Adipose tissue (tissue), 3 donors: ENCODE data around the gene DNAAF2. TPM values are rescaled to one million over a fixed set of nuclear protein-coding genes. Genes with fewer than 3 reads are reported as not detected.
A peak's percentile ranks its signal among the peaks of the same experiment; 100 is the strongest.
"Not testable (repeated sequence)": the region's sequence is repeated elsewhere in the genome, so short reads cannot be mapped to it uniquely, and the experiment has no call there.

Source experiments
- H3K27ac ChIP-seq: one replicate; pipeline ENCODE4 v1.5.1; 2013; ENCODE audit warnings: low read depth, low read length
- WGBS, 3 donors: extraction: QIAGEN DNeasy Blood & Tissue Kit; methylation state at CpG; one replicate each; pipeline ENCODE4 v1.1.7; 2013; 5-methylcytosine and 5-hydroxymethylcytosine counted together
- polyA plus RNA-seq, 3 donors: library from polyadenylated mRNA; stranded (reverse); fragments of 200-250 nt; gene quantifications; one replicate each; pipeline ENCODE4 v1.2.3, GENCODE V29; 2013
- donor health status: healthy with polysubstance abuse.
- donor health status: Bipolar disorder and iron deficiency.
- donor health status: healthy.

The DNAAF2 gene
- polyA plus RNA-seq, 3 donors: 4.3 to 7.0 (median 6.3) TPM

DNA sequence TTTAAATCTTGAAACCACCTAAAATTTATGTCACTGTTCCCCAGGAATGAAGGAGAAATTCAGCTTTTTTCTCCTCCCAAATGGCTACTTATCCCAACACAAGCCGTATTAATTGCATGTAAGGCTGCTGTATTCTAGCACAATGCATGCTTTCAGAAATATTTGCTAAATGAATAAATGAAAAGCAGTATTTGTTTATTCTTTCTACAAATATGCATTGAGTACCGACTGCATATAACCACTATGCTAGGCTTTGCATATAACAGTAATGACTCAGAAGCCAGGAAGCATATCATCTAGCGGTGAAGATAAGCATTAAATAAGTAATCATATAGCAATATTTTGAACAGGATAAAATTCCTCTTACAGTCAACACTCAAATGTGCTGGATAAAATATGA, 42.0 kb downstream of the DNAAF2 start:
- H3K27ac ChIP-seq: no peak overlapping the region
- 81 to 92% (median 88%) methylated on average over 3 of the region's 3 CpGs for WGBS, 3 donors

GRCh38 chr14:49589387-49589786, 45.7 kb downstream of the DNAAF2 start:
- WGBS, 3 donors: 91 to 95% (median 94%) methylated on average over 3 of the region's 3 CpGs
- H3K27ac ChIP-seq: no peak overlapping the region

DNA sequence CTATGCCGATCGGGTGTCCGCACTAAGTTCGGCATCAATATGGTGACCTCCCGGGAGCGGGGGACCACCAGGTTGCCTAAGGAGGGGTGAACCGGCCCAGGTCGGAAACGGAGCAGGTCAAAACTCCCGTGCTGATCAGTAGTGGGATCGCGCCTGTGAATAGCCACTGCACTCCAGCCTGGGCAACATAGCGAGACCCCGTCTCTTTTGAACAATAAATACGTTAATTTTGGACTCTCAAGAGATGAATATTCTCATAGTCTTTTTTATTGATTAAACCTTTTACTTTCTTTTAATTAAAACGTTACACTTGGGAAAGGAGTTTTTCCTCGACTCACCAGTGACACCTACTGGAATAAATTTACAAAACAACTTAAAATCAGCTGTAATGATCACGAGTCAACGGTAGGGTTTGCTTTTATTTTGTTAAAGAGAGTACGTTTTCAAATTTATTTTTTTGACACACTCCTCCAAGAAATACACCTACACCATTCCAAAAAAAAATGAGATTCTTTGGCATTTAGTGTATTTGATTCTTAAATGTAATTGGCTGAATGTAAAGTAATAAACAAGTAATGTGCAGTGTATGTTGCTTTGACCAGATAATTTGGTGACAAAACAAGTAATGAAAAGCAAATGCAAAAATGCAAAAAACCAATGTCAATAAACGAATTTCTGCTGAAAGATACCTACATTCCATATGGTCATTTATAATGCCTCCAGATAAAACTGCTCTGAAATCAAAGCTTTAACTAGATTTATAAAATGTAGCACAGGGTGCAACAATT, 48.2 kb downstream of the DNAAF2 start:
- no peak overlapping the region for H3K27ac ChIP-seq
- whole genome bisulfite sequencing, 3 donors: 1 to 4% (median 1%) methylated on average over 11 of the region's 21 CpGs

- H3K27ac ChIP-seq: peak within 1 kb of the TSS; percentile 28
- 0% methylated on average over 54 of the region's 55 CpGs for WGBS, 3 donors
Observed at GRCh38 chr14:49585803-49586672, 49.0 kb downstream of the DNAAF2 start, which contains the start of gene RPS29. TSS of gene RPS29 (minus strand) at chr14:49586380. CDS start at chr14:49586346, 34 bp downstream.

- H3K27ac ChIP-seq: not testable (repeated sequence)
- 11 to 19% (median 13%) methylated on average over 32 of the region's 32 CpGs for WGBS, 3 donors
Observed at GRCh38 chr14:49584981-49585640, 49.9 kb downstream of the DNAAF2 start.

DNA sequence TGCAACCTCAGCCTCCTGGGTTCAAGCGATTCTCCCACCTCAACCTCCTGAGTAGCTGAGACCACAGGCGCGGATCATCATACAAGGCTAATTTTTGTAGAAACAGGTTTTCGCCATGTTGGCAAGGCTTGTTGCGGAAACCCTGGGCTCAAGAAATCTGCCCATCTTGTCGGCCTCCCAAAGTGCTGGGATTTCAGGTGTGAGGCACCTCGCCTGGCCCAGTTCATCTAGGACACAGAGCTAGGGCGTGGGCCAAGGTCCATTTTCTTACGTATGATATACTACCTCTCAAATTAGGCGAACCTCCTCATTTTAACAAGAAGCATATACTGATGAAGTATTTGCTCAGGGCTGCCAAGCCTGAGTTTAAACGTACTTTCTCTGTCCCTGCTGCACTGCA, 51.0 kb downstream of the DNAAF2 start:
- WGBS, 3 donors: 87 to 90% (median 88%) methylated on average over 11 of the region's 11 CpGs

GRCh38 chr14:49583629-49584028, 51.4 kb downstream of the DNAAF2 start:
- WGBS, 3 donors: 78 to 90% (median 89%) methylated on average over 6 of the region's 6 CpGs

More for the DNA sequence above, 51.0 kb downstream of the DNAAF2 start:
- H3K27ac ChIP-seq: no peak overlapping the region

GRCh38 chr14:49582113-49582977, 52.7 kb downstream of the DNAAF2 start:
- WGBS, 3 donors: 93 to 95% (median 95%) methylated on average over 4 of the region's 4 CpGs
- H3K27ac ChIP-seq: no peak overlapping the region

More at GRCh38 chr14:49583629-49584028, 51.4 kb downstream of the DNAAF2 start:
- H3K27ac ChIP-seq: no peak overlapping the region

- no peak overlapping the region for H3K27ac ChIP-seq
- WGBS, 3 donors: 76 to 95% (median 81%) methylated on average over 9 of the region's 9 CpGs
Observed at GRCh38 chr14:49581209-49582112, 53.6 kb downstream of the DNAAF2 start.

DNA sequence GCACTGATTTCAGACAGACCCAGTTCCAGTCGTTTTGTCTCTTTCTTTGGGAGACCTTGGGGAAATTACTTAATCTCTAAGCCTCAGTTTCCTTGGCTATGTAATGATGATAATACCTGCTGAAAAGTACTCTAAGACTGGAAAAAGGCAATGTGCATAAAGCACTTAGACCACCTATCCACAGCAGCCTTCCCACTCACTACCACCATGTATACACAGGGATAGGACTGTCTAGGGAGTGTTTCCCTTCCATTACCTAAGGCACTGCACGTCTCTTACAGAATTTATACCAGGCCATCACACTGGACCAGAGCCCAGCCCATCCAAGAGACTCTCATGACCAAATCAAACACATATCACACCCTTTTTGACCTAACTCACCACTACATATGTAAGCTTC, 55.2 kb downstream of the DNAAF2 start:
- no peak overlapping the region for H3K27ac ChIP-seq
- 80 to 86% (median 85%) methylated on average over 2 of the region's 2 CpGs for WGBS, 3 donors

DNA sequence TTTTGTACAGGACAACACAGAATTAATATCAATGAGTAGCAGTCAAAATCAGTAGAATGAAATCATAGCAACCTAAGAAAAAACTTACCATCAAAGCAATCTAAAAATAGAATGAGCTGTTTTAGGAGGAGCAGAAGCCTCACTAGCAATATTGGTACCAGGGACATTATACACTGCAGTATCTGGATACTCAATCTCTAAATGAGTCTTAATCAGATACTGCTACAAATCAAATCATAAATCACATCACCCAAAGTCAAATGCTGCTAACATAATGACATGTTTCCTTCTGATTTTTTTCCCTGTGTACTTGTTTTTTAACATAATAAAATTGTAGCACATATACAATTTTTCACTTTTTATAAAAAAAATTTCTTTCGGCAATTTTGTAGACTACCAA, 56.9 kb downstream of the DNAAF2 start:
- no peak overlapping the region for H3K27ac ChIP-seq
- WGBS, 3 donors: 100% methylated on average over 1 of the region's 1 CpG

Other genes with a start within 250 kb of the DNAAF2 start
- gene RPS29, start 48.9 kb downstream of the DNAAF2 start, polyA plus RNA-seq: 1,000 to 10,000 TPM; 3,167 to 5,182 (median 4,295) TPM
- gene LRR1, start 36.3 kb downstream of the DNAAF2 start, polyA plus RNA-seq: 1 to 10 TPM; 2.6 to 8.5 (median 4.0) TPM
- gene RPL36AL, start 14.6 kb downstream of the DNAAF2 start, polyA plus RNA-seq: 100 to 1,000 TPM; 367 to 486 (median 378) TPM
- 10 to 100 TPM; 13.5 to 21.3 (median 15.4) TPM for gene MGAT2, start 14.4 kb downstream of the DNAAF2 start, polyA plus RNA-seq
- gene POLE2, start 53.0 kb upstream of the DNAAF2 start, polyA plus RNA-seq: 1 to 10 TPM in 2 of 3 donors, under 1 TPM in 1; 0.90 to 3.3 (median 1.4) TPM
- 1 to 10 TPM; 1.2 to 3.8 (median 2.6) TPM for gene KLHDC1, start 57.9 kb upstream of the DNAAF2 start, polyA plus RNA-seq
- gene KLHDC2, start 132.9 kb upstream of the DNAAF2 start, polyA plus RNA-seq: 10 to 100 TPM; 41.7 to 50.1 (median 46.4) TPM
- gene NEMF, start 217.5 kb upstream of the DNAAF2 start, polyA plus RNA-seq: 10 to 100 TPM in 2 of 3 donors, 1 to 10 TPM in 1; 8.1 to 38.7 (median 21.0) TPM